ENCODE data around the gene ZNF346.

DNA sequence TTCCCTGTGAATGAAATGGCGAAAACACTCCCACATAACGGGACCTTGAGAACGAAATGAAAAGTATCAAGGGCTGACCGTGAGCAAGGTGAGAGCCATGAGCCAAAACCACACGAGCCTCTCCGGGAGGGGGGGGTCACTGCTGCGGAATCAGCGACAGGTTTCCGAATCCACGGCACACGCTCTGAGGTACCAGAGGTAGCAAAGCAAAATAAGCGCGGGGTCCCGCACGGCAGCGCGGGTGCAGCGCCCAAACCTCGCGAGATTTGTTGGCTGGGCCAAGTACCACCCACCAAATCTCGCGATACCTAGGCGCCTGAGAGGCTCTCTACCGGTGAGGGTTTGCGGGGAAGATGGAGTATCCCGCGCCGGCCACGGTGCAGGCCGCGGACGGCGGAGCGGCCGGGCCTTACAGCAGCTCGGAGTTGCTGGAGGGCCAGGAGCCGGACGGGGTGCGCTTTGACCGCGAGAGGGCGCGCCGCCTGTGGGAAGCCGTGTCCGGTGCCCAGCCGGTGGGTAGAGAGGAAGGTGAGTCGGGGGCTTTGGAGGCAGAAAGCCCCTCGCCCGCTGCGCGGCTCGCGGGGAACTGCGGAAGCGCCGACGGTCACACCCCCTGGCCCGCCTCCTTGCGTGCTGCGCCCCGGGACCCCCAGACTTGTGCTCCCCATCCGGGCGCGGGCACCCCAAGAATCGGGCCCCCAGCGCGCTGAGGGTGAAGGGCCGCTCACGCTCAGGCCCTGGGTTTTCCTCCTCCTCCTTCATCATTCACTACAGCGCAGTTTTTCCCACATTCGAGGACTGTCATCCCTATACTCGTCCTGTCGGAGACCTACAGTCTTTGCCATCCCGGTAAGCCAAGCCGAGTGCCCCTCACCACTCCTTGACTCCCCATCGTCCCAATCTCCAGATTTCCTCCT is at the start of gene ZNF346:
- TF ChIP-seq, protein P1, sequence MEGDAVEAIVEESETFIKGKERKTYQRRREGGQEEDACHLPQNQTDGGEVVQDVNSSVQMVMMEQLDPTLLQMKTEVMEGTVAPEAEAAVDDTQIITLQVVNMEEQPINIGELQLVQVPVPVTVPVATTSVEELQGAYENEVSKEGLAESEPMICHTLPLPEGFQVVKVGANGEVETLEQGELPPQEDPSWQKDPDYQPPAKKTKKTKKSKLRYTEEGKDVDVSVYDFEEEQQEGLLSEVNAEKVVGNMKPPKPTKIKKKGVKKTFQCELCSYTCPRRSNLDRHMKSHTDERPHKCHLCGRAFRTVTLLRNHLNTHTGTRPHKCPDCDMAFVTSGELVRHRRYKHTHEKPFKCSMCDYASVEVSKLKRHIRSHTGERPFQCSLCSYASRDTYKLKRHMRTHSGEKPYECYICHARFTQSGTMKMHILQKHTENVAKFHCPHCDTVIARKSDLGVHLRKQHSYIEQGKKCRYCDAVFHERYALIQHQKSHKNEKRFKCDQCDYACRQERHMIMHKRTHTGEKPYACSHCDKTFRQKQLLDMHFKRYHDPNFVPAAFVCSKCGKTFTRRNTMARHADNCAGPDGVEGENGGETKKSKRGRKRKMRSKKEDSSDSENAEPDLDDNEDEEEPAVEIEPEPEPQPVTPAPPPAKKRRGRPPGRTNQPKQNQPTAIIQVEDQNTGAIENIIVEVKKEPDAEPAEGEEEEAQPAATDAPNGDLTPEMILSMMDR (IDR thresholded peaks at IDR 0.05), result peak; percentile 23 to 70 (median 48)
- peak; percentile 77 for TF ChIP-seq POLR2AphosphoS5 (IDR thresholded peaks at IDR 0.05)

Data from prostate gland (tissue), 2 donors.